Spleen (tissue), 11 donors: ENCODE data around the gene CANT1. TPM values are rescaled to one million over a fixed set of nuclear protein-coding genes. Genes with fewer than 3 reads are reported as not detected.

Experiments used
- DNase-seq: peaks from one replicate; pipeline ENCODE4 v3.0.0-alpha.2; 2020
- H3K27ac ChIP-seq, 8 donors: fragments of 200-600 bp; sonication (generic) in 7 of 8; 1 replicate in 4 of 8; 2 replicates in 4 of 8; pipeline versions ENCODE4 v1.5.0 to v1.8.0; 2016 to 2021; ENCODE audit warnings: inconsistent platforms in 4 of 8, mild to moderate bottlenecking in 4 of 8, moderate library complexity in 1 of 8
- H3K27me3 ChIP-seq, 7 donors: fragments of 200-600 bp; sonication (generic) in 6 of 7; replicated peaks in 1 of 7; 1 replicate in 4 of 7; 2 replicates in 3 of 7; pipeline versions ENCODE4 v1.5.0 to v1.8.0; 2016 to 2021; ENCODE audit warnings: inconsistent platforms in 3 of 7, mild to moderate bottlenecking in 1 of 7
- H3K36me3 ChIP-seq, 6 donors: fragments of 200-600 bp; sonication (generic) in 5 of 6; 1 replicate in 4 of 6; 2 replicates in 2 of 6; pipeline versions ENCODE4 v1.5.0 to v1.8.0; 2016 to 2021; ENCODE audit warnings: inconsistent platforms in 2 of 6
- H3K4me1 ChIP-seq, 6 donors: fragments of 200-600 bp; sonication (generic) in 5 of 6; 1 replicate in 3 of 6; 2 replicates in 3 of 6; pipeline versions ENCODE4 v1.5.0 to v1.8.0; 2016 to 2021; ENCODE audit warnings: inconsistent platforms in 3 of 6
- H3K4me3 ChIP-seq, 8 donors: fragments of 200-600 bp; sonication (generic) in 7 of 8; 1 replicate in 4 of 8; 2 replicates in 4 of 8; pipeline versions ENCODE4 v1.5.0 to v1.8.0; 2016 to 2021; ENCODE audit warnings: inconsistent platforms in 4 of 8, mild to moderate bottlenecking in 4 of 8, moderate library complexity in 2 of 8
- H3K9me3 ChIP-seq, 8 donors: fragments of 200-600 bp; sonication (generic) in 7 of 8; 1 replicate in 4 of 8; 2 replicates in 4 of 8; pipeline versions ENCODE4 v1.5.0 to v1.8.0; 2016 to 2021; ENCODE audit warnings: inconsistent platforms in 4 of 8
- CTCF ChIP-seq, 11 experiments: fragments of 200-600 bp in 7 of 11; fragments of 450-650 bp in 4 of 11; sonication (generic) in 4 of 11; IDR thresholded peaks in 8 of 11; conservative IDR thresholded peaks in 3 of 11; 1 replicate in 7 of 11; 2 replicates in 4 of 11; pipeline versions ENCODE4 v1.4.0 to v1.8.0; 2016 to 2021; ENCODE audit warnings: antibody characterized with exemption in 11 of 11, inconsistent platforms in 4 of 11, mild to moderate bottlenecking in 1 of 11
- POLR2A ChIP-seq, 3 donors: fragments of 450-650 bp; IDR thresholded peaks; one replicate each; pipeline ENCODE4 v1.5.1; 2017; ENCODE audit warnings: antibody characterized with exemption in 3 of 3, mild to moderate bottlenecking in 1 of 3
- POLR2AphosphoS5 ChIP-seq, 3 donors: sonication (generic); formaldehyde crosslinking; IDR thresholded peaks; one replicate each; pipeline ENCODE4 v1.5.1; 2017; ENCODE audit warnings: antibody characterized with exemption in 3 of 3
- WGBS, 5 donors: extraction: QIAGEN DNeasy Blood & Tissue Kit in 3 of 5; methylation state at CpG; one replicate each; pipeline versions ENCODE4 v1.1.5 to v1.1.7; 2013 to 2018; 5-methylcytosine and 5-hydroxymethylcytosine counted together
- intact Hi-C: fragments of 100-400 bp; cut with DNase I; formaldehyde crosslinking; loops from one replicate; pipeline ENCODE4 v1.15.0; 2023; ENCODE audit warnings: low total_unique reads
- polyA plus RNA-seq, 3 donors: library from polyadenylated mRNA; stranded (reverse); fragments of 200-250 nt; gene quantifications; one replicate each; pipeline ENCODE4 v1.2.1, GENCODE V29; 2013
- total RNA-seq, 7 donors: library from RNA; depleted of rRNA in 3 of 7; stranded (reverse); fragments of >200 nt in 3 of 7; fragmentation: NEBNext Ultra II Directional in 4 of 7; extraction: Animal tissue kit (Norgen Biotek cat#: 25700) in 4 of 7; gene quantifications; one replicate each; pipeline versions ENCODE4 v1.1.0 to v1.2.1, GENCODE V29; 2016 to 2021
- donor health status: healthy with polysubstance abuse.
- donor health status: DM: no; HTN: no; CAD: no; lungs with moderate emphysema.
- donor health status: DM: no; HTN: no; CAD: no.
- donor health status: Bipolar disorder and iron deficiency.
- donor health status: healthy.
- donor health status: DM: no; HTN: no; CAD: no.
- donor health status: DM: yes; HTN: yes; CAD: no.

Gene CANT1
- total and polyA plus RNA-seq, 10 donors = 11.2 to 76.6 (median 50.2) TPM

DNA sequence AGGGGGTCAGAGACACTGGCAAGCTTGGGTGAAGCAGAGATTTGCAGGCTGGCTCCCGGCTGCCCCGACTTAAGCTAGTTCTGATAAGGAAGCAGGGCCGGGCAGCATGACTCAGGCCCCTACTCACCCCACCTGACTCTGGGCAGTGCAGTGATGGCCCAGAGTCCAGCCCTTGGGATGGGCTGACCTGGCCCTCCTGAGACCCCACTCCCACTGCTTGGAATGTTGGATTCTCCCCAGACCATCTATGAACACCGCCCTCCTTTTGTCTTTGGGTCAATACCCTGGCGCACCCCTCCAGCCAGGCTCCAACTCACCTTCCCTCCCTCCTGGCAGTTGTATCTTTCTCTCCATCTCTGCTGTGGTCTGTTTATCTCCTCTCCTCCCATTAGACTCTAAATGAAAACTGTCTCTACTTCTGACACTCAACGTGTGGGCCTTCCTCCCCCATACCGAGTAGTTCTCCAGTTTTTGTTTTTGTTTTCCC, 50.9 kb downstream of the CANT1 start:
- no peaks in the 10 kb centered on the region for H3K9me3 ChIP-seq
- 77 to 96% (median 89%) methylated on average over 7 of the region's 7 CpGs for WGBS, 5 donors
- DNase-seq = no peak
- no peak overlapping the region for H3K27ac ChIP-seq
- H3K4me1 ChIP-seq = no peaks in the 10 kb centered on the region
- intact Hi-C loops = no loop called here
- no peaks in the 10 kb centered on the region for H3K27me3 ChIP-seq
- H3K4me3 ChIP-seq = no peak overlapping the region
- TF ChIP-seq CTCF (IDR thresholded peaks at IDR 0.05 in 8 of 11, conservative IDR thresholded peaks at IDR 0.05 in 3 of 11) = no peak
- no peak for TF ChIP-seq POLR2A (IDR thresholded peaks at IDR 0.05)
- TF ChIP-seq POLR2AphosphoS5 (IDR thresholded peaks at IDR 0.05) = no peak
- H3K36me3 ChIP-seq = no peaks in the 10 kb centered on the region

DNA sequence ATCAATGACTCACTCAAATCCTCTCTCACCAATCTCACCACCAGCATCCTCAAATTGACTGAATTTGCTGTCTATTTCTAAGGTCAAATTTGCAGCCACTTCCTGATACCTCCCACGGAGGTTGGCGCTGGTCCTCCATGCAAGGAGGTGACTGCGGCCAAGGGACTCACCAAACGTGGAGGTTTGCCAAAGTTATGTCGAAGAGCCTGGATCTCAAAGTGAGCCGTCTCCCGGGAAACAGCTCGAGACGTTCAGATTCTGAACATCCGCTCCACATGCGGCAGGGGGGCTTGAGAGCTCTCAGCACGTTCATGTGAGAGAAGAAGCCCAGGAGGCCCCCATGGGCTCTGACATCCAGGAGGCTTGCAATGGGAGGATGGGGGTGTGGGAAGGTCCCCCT, 52.4 kb downstream of the CANT1 start:
- Histone ChIP-seq H3K36me3 (no peaks in the 10 kb centered on the region), H3K4me3 (no peak overlapping the region), H3K27ac (no peak overlapping the region), H3K27me3 (peaks cover 0 to 6% (median 0%) of the 10 kb centered on the region in 7 donors), H3K4me1 (peaks cover 0 to 6% (median 2%) of the 10 kb centered on the region in 6 donors), H3K9me3 (no peaks in the 10 kb centered on the region)
- intact Hi-C loops = no loop called here
- WGBS, 5 donors = 74 to 85% (median 76%) methylated on average over 12 of the region's 12 CpGs
- no peak for DNase-seq
- TF ChIP-seq POLR2A (IDR thresholded peaks at IDR 0.05) (no peak), CTCF (IDR thresholded peaks at IDR 0.05 in 8 of 11, conservative IDR thresholded peaks at IDR 0.05 in 3 of 11) (no peak), POLR2AphosphoS5 (IDR thresholded peaks at IDR 0.05) (no peak)

GRCh38 chr17:78956254-78956653, 53.3 kb downstream of the CANT1 start:
- peaks cover 0 to 10% (median 6%) of the 10 kb centered on the region in 6 donors for H3K4me1 ChIP-seq
- DNase-seq = no peak
- 80 to 91% (median 84%) methylated on average over 11 of the region's 11 CpGs for WGBS, 5 donors
- H3K36me3 ChIP-seq = no peaks in the 10 kb centered on the region
- H3K9me3 ChIP-seq = peaks cover 0 to 6% (median 3%) of the 10 kb centered on the region in 8 donors
- peaks cover 0 to 6% (median 0%) of the 10 kb centered on the region in 7 donors for H3K27me3 ChIP-seq
- TF ChIP-seq POLR2A (IDR thresholded peaks at IDR 0.05) (no peak), POLR2AphosphoS5 (IDR thresholded peaks at IDR 0.05) (no peak), CTCF (IDR thresholded peaks at IDR 0.05 in 8 of 11, conservative IDR thresholded peaks at IDR 0.05 in 3 of 11) (no peak)
- H3K27ac ChIP-seq = no peak overlapping the region
- intact Hi-C loops = no loop called here
- H3K4me3 ChIP-seq = no peak overlapping the region

GRCh38 chr17:78954684-78955083, 54.9 kb downstream of the CANT1 start:
- WGBS, 5 donors = 75 to 92% (median 89%) methylated on average over 5 to 14 of the region's 14 CpGs

More at GRCh38 chr17:78954684-78955083, 54.9 kb downstream of the CANT1 start:
- peaks cover 0 to 10% (median 6%) of the 10 kb centered on the region in 6 donors for H3K4me1 ChIP-seq
- no peak overlapping the region for H3K27ac ChIP-seq
- peaks cover 0 to 6% (median 0%) of the 10 kb centered on the region in 7 donors for H3K27me3 ChIP-seq
- TF ChIP-seq POLR2AphosphoS5 (IDR thresholded peaks at IDR 0.05) = no peak
- TF ChIP-seq CTCF (IDR thresholded peaks at IDR 0.05 in 8 of 11, conservative IDR thresholded peaks at IDR 0.05 in 3 of 11) = no peak
- no peak for TF ChIP-seq POLR2A (IDR thresholded peaks at IDR 0.05)
- H3K4me3 ChIP-seq = no peak overlapping the region
- no peaks in the 10 kb centered on the region for H3K36me3 ChIP-seq
- H3K9me3 ChIP-seq = peaks cover 0 to 21% (median 17%) of the 10 kb centered on the region in 8 donors
- intact Hi-C loops = no loop called here
- DNase-seq = no peak
